Adrenal gland (tissue), 5 donors: Measurements from ENCODE around the gene MKI67.

Experiments
- POLR2A ChIP-seq, 2 donors: fragments of 450-650 bp; IDR thresholded peaks; one replicate each; pipeline ENCODE4 v1.6.1; 2017; ENCODE audit warnings: antibody characterized with exemption in 2 of 2, mild to moderate bottlenecking in 2 of 2, moderate library complexity in 1 of 2
- TF ChIP-seq, protein P1 (sequence below), 6 experiments: fragments of 450-650 bp in 4 of 6; fragments of 200-600 bp in 2 of 6; sonication (generic) in 1 of 6; IDR thresholded peaks; 1 replicate in 5 of 6; 2 replicates in 1 of 6; pipeline versions ENCODE4 v1.5.1 to v1.8.0; 2016 to 2021; ENCODE audit warnings: antibody characterized with exemption in 6 of 6, mild to moderate bottlenecking in 2 of 6, moderate library complexity in 1 of 6
- donor health status: DM: no; HTN: no; CAD: no.

DNA sequence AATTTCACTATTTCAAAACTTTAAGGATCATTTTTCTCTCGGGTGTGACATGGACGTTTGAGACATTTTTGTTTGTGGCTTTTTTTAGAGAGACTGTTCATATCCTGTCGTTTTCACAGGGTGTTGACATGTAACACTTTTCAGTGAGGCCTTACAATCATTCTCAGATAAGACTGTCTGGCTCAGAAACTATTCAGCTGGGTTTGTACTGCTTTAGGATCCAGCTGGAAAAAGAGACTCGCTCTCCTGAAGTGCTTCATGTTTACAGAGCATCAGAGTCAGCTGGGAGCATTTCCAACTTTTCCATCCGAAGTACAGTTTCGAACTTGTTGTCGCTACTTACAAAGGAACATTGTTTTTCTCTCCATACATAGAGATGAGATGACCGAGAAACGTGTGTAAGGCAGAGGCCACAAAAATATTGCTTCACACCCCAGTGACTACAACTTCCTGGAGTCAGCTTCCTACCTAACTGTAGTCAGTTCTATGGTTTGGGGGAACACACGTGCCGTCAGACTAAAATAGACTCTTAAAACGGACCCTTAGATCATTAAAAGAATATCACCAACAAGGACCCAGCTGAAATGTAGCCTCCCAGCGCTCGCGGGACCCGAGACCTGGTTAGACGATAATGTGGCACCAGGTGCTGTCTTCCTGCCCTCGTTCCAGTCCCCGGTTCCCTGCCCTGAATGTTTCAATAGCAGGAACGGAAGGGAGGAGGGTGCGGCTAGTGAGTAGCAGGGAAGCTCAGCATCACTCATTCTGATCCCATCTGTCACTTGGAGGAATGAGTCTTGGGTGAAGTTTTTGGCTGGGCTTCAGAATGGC is 78.0 kb downstream of the MKI67 start:
- TF ChIP-seq, protein P1, sequence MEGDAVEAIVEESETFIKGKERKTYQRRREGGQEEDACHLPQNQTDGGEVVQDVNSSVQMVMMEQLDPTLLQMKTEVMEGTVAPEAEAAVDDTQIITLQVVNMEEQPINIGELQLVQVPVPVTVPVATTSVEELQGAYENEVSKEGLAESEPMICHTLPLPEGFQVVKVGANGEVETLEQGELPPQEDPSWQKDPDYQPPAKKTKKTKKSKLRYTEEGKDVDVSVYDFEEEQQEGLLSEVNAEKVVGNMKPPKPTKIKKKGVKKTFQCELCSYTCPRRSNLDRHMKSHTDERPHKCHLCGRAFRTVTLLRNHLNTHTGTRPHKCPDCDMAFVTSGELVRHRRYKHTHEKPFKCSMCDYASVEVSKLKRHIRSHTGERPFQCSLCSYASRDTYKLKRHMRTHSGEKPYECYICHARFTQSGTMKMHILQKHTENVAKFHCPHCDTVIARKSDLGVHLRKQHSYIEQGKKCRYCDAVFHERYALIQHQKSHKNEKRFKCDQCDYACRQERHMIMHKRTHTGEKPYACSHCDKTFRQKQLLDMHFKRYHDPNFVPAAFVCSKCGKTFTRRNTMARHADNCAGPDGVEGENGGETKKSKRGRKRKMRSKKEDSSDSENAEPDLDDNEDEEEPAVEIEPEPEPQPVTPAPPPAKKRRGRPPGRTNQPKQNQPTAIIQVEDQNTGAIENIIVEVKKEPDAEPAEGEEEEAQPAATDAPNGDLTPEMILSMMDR (IDR thresholded peaks at IDR 0.05): no peak
- no peak for TF ChIP-seq POLR2A (IDR thresholded peaks at IDR 0.05)
